ENCODE results near the gene SAMD4A.

SAMD4A gene

GRCh38 chr14:54566410-54567223 is at the start of gene SAMD4A:
Gene SAMD4A (plus strand): TSS chr14:54567128. CDS start chr14:54567917, 789 bp downstream.
- peak; percentile 69 for DNase-seq (ENCODE audit: low spot score)

- DNase-seq (ENCODE audit: low spot score), result no peak
Measured at GRCh38 chr14:54524410-54524809, 42.5 kb upstream of the SAMD4A start.

- no peak for DNase-seq (ENCODE audit: low spot score)
Measured at GRCh38 chr14:54528973-54529372, 38.0 kb upstream of the SAMD4A start.

GRCh38 chr14:54529811-54530210 is 37.1 kb upstream of the SAMD4A start:
- peak; percentile 72 for DNase-seq (ENCODE audit: low spot score)

- DNase-seq (ENCODE audit: low spot score), result no peak
Measured at GRCh38 chr14:54532111-54533012, 34.6 kb upstream of the SAMD4A start.

- no peak for DNase-seq (ENCODE audit: low spot score)
Measured at GRCh38 chr14:54533100-54533499, 33.8 kb upstream of the SAMD4A start.

GRCh38 chr14:54535126-54535525 is 31.8 kb upstream of the SAMD4A start:
- no peak for DNase-seq (ENCODE audit: low spot score)

GRCh38 chr14:54535646-54536045 is 31.3 kb upstream of the SAMD4A start:
- no peak for DNase-seq (ENCODE audit: low spot score)

GRCh38 chr14:54537651-54538050 is 29.3 kb upstream of the SAMD4A start:
- DNase-seq (ENCODE audit: low spot score), result no peak

- no peak for DNase-seq (ENCODE audit: low spot score)
Measured at GRCh38 chr14:54538055-54538454, 28.9 kb upstream of the SAMD4A start.

- DNase-seq (ENCODE audit: low spot score), result no peak
Measured at GRCh38 chr14:54547583-54547982, 19.3 kb upstream of the SAMD4A start.

GRCh38 chr14:54548491-54548890 is 18.4 kb upstream of the SAMD4A start:
- DNase-seq (ENCODE audit: low spot score), result no peak

- no peak for DNase-seq (ENCODE audit: low spot score)
Measured at GRCh38 chr14:54549862-54550261, 17.1 kb upstream of the SAMD4A start.

- no peak for DNase-seq (ENCODE audit: low spot score)
Measured at GRCh38 chr14:54550514-54550913, 16.4 kb upstream of the SAMD4A start.

GRCh38 chr14:54554401-54554800 is 12.5 kb upstream of the SAMD4A start:
- no peak for DNase-seq (ENCODE audit: low spot score)

- no peak for DNase-seq (ENCODE audit: low spot score)
Measured at GRCh38 chr14:54555651-54556050, 11.3 kb upstream of the SAMD4A start.

- DNase-seq (ENCODE audit: low spot score), result no peak
Measured at GRCh38 chr14:54556535-54556934, 10.4 kb upstream of the SAMD4A start.

GRCh38 chr14:54562334-54562733 is 4.6 kb upstream of the SAMD4A start:
- DNase-seq (ENCODE audit: low spot score), result no peak

GRCh38 chr14:54564071-54564867 is 2.7 kb upstream of the SAMD4A start:
- DNase-seq (ENCODE audit: low spot score), result peak; percentile 66

- peak; percentile 53 for DNase-seq (ENCODE audit: low spot score)
Measured at GRCh38 chr14:54564868-54565784, 1.8 kb upstream of the SAMD4A start.

- DNase-seq (ENCODE audit: low spot score), result peak; percentile 78
Measured at GRCh38 chr14:54565785-54566409, 1.0 kb upstream of the SAMD4A start.
